NCI-H1092 treated with DMSO at 0.1 percent for 48 hours (cell line): ENCODE measurements around the gene OLA1.

Source experiments
- DNase-seq: peaks from one replicate; lab custom pipeline; 2025; lab: John Stamatoyannopoulos, UW

OLA1 gene

DNA sequence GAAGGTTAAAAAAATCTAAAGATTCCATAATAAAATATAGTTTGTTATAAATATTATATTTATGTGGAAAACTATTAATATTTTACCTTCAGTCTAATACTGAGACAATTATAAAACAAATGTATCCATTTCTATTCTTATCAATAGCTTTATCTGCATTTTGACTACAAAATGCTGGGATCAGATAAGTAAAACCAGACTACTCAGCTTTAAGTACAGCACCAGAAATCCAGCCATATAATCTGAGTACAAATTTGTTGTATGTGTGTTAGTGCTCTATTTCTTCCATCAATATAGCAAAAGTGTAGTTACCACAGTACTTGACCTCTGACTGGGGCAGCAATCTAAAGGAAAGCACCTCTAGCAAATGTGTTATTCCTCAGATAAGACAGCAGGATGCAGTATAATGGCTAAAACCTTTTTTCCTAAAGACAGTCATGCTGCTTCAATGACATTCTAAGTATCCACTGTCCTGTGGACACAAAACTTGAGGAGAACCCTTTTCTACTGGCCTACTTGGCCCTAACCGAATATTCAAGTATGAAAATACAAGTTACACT, 68.1 kb downstream of the OLA1 start:
- DNase-seq: no peak

DNA sequence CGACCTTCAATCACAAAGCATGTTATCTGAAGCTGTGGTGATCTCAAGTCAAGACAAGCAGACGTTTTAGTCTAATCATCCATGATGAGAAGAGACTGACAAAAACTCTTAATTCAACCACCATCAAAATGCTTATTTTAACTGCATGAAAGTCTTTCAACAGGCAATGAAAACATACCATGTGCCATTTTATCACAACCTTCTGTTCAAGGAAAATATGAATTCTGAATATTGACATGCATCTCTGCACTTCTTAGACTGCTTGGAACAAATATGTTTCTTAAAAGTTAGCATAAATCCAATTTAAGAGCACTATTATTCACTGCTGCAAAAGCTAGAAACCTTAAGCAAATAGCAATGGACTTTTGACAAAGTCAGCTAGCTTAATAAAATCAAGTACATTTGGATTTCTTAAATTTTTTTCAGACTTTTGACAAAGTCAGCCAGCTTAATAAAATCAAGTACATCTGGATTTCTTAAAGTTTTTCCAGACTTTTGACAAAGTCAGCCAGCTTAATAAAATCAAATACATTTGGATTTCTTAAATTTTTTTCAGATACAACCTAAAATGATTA, 70.9 kb downstream of the OLA1 start:
- DNase-seq: no peak

DNA sequence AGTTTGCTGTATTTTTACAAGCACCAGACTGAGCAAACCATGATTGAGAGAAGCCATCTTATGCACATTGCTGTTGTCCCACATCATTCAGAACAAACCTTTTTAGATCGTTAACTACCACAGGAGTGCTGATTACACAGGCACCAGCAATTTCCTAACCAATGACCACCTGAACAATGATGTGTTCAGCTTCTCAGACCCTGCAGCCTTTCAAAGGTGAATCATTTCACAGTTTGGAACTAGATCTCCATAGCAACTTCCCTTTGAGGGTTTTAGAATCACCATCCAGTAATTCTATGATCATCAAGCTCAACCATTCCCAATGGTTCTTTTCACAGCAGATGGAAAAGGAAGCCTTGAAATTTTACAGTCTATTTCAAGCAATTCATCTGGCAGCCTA, 71.4 kb downstream of the OLA1 start:
- DNase-seq: peak; percentile 19

DNA sequence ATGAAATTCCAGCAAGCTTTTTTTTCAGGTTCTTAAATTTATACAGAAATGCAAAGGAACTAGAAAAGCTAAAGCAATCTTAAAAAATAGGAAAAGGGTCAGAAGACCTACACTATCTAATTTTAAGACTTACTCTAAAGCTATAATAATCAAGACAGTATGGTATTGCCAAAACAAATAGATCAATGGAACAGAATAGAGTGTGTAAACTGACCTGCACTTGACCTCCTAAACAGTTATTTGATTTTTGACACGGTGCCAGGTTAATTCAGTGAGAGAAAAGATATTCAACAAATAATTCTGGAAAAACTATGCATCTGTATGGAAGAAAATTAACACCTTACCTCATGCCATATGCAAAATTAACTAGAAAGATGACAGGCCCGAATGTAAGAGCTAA, 73.6 kb downstream of the OLA1 start:
- DNase-seq: peak; percentile 12

DNA sequence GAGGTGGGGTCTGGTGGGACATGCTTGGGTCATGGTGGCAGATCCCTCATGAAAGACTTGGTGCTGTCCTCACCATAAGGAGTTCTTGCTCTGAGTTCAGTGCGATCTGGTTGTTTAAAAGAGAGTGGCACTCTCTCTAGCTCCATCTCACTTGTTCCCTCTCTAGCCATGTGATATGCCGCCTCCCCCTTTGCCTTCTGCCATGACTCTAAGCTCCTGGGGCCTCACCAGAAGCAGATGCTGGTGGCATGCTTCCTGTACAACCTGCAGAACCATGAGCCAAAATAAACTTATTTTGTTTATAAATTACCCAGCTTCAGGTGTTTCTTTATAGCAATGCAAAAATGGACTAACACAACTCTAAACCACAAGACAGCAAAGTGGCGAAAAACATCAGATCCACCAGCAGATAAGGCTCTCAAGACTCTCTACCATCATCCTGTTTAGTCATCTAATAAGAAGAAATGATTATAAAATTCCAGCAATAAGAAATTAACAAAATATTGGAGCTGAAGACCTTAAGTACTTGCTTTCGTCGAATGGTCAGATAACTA, 75.5 kb downstream of the OLA1 start:
- DNase-seq: no peak

DNA sequence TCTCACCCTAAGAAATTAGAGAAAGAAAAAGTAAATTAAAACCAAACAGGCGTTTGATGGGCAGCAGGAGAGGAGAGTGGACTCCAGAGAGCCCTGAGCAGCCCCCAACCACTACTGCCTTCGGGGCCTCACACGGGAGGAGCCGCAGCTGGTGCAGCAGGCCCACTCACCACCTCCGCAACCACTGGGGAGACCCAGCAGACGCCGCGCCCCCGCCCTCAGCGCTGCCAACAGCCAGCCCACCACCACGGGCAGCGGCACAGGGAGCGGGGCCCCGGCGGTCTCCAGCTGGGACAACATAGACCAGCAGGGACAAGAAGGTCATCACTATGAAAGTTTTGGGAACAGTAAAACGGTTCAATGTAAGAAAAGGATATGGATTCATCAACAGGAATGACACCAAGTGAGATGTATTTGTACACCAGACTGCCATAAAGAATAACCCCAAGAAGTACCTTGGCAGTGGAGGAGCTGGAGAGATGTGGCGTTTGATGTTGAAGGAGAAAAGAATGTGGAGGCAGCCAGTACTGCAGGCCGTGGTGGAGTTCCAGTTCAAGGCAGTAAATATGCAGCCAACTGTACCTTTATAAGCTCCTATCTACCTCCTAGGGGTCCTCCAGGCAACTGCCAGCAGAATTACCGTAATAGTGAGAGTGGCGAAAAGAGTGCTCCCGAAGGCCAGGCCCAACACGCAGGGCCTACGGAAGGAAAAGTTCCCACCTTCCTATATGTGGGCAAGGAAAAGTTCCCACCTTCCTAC, 76.5 kb downstream of the OLA1 start:
- DNase-seq: no peak

DNA sequence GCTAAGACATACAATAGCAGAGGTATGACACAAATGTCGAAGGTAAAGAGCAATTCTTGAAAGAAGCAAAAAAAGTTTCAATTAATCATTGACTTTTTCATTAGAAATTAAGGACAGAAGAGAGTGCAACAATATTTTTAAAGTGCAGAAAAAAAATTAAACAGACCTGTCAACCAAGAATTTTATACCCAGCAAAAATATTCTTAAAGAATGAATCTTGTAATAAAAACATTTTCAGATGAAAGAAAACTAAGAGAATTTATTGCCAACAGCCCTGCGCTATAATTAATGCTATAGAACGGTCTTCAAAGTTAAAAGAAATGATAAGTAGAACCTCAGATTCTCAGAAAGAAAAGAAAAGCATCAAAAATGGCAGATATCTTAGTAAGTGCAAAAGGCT, 79.0 kb downstream of the OLA1 start:
- no peak for DNase-seq

DNA sequence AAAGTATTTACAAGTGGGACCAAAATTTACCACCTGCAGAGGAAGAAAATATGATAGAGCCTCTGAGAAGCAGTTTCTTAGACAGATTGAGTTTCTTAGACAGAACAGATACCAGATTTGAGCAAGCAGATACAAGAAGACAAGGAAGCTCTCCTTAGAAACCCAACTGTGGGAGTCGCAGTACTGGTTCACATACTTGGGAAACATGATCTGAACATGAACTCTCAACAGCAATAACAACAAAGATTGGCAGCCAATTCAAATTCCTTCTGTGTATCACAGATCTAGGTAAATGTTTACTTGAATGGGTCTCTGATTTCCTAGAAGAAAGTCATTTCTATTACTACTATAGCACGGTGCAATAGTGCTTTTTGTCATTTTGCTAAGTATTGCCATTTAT, 82.1 kb downstream of the OLA1 start:
- no peak for DNase-seq

DNA sequence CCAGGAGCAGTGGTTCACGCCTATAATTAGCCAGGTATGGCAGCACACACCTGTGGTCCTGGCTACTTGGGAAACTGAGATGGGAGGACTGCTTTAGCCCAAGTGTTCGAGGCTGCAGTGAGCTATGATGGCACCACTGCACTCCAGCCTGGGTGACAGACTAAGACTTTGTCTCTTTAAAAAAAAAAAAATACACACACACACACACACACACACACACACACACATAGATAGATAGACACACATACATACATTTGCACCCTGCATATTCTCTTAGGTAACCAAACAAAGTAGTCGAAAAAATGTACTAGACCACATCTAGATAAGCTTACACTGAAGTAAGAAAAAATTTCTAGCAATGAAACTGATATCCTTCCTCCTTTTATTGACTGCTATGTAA, 86.8 kb downstream of the OLA1 start:
- no peak for DNase-seq

DNA sequence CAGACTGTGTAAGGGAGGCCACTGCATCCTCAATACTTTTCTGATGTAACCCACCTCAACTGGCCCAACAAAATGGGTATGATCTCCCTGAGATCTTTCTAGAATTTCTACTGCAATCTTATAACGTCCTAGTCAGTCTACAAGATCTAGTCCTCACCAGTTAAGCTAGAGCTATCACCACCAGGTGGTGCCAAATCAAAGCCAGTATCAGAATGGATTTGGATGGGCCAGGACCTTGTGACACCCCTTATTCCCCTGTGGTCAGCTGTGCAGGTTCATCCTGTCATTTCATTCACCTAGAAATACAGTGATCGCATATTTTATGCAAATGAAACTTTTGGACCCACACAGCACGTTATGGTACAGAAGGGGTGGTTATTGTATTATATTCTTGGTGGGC, 90.3 kb downstream of the OLA1 start:
- DNase-seq: peak; percentile 8

DNA sequence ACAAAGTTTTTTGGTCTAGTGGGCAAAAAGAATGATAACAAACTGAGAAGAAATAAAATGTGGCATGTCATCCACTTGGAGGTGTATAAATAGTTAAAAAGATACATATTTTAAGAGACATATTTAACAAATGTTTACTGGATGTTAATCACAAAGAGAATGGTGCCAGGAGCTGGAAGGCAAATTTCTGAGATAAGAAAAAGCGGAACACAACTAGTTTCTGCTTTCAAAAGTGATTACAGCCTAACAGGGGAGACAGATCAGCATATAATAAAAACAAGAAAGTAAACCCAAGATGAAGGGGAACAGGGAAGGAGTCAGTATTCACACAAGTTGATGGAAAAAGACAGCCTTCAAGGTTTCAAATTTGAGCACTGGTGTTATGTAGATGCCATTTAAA, 91.3 kb downstream of the OLA1 start:
- DNase-seq: no peak

DNA sequence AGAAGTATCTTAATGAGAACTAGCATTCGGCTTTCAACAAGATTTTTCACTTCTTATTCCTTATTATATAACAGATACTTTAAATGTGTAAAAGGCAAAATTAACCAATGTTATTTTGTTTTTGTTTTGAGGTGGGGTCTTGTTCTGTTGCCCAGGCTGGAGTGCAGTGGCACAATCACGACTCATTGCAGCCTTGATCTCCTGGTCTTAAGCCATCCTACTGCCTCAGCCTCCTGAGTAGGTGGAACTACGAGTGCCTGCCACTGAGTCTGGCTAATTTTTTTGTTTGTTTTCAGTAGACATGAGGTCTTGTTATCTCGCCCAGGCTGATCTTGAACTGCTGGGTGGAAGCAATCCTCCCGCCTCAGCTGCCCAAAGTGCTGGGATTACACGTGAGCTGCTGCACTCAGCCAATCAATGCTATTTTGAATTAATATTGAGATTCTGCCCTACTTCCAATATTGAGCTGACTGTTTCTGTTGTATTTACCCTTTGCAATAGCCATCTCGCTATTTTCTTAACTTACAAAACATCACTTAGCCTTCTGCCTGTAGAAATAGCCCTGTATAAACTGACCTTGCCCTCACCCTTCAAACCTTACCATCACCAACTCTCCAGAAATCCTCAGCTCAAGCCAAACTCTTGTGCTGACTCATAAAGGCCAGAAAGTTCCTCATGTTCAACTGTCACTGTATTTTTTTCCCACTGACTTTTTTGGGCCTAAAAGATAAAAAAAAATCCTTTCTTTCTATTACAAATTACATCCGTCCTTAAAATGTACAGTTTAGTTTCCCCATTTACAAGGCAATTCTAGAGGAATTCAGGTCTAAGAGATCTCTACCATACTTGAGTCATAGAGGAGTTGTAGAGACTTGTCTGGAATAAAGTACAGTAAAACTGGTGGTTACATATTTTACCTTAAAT, 94.3 kb downstream of the OLA1 start:
- DNase-seq: no peak

DNA sequence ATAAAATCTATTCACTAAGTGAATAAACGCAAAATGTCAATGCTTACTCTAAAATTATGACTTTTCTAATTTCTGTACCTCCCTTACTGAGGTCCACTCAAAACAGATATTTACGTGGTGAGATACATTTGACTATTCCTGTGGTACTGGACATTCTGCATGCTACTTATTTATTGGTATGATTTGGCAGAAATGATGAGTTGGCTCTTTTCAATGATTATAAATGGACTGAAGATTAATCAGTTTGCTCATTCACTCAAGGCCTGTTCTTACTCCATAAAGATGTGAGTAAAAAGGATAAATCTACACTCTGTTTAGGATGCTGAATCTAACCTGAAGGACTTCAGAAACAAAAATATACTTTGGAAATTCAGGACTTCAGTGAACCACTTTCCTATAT, 98.8 kb downstream of the OLA1 start:
- DNase-seq: no peak

DNA sequence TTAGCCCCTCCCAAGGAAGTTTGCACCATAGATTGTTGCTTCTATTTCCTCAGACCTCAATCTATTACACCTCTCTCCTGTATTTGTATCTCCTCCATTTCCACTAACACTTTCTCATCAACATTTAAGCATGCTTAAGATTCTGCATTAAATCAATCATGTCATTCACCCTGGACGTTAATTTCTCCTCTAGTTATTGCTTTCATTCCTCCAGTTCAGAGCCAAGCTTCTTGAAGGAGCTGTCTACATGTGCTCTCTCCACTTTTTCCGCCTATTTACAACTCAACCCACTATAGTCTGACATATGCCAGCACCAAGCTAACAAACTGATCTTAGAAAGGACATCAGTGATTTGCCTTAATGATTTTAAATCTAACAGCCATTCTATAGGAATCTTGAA, 99.5 kb downstream of the OLA1 start:
- no peak for DNase-seq

DNA sequence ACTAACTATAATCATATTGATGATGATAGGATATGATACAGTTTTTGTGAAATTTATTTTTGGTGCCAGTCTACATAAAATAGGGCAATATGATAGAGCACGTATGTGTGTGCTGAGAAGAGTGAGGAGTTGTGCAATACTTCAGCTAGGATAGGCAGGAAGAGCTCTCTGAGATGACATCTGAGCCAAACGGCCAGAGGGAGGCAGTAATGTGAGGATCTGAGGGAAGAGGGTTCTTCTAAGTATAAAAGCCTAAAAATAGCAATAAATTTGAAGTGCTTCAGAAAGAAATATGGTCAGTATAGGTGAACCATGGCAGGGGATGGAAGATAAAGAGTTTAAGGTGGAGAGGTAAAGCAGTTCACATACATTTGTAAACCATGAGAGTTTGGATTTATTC, 102.5 kb downstream of the OLA1 start:
- DNase-seq: no peak

DNA sequence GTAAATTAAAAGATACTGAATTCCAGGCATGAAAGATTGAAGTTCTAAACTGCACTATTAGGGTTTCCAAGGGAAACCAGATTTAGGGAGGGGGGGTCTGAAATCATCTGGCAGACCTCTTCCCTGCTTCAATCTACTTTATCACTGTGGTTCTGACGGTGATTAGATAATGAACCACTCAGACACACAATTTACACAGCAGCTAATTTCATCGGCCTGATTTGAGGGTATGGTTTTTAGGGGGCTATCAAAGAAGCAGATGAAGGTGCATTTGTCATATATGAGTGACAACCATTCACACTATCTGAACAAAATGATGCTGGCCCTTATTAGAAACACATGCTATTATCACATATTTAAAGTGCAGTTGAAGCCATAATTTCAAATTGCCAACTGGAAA, 106.0 kb downstream of the OLA1 start:
- DNase-seq: no peak

DNA sequence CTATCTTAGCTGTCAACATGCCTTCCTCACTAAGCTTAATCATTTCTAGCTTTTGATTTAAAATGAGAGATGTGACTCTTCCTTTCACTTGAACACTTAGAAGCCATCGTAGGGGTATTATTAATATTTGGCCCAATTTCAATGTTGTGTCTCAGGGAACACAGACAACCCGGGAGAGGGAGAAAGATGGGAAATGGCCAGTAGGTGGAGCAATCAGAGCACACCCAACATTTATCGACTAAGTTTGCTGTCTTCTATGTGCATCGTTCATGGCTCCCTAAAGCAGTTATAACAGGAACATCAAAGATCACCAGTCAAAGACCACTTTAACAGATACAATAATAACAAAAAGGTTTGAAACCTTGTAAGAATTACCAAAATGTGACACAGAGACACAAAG, 110.2 kb downstream of the OLA1 start:
- no peak for DNase-seq

DNA sequence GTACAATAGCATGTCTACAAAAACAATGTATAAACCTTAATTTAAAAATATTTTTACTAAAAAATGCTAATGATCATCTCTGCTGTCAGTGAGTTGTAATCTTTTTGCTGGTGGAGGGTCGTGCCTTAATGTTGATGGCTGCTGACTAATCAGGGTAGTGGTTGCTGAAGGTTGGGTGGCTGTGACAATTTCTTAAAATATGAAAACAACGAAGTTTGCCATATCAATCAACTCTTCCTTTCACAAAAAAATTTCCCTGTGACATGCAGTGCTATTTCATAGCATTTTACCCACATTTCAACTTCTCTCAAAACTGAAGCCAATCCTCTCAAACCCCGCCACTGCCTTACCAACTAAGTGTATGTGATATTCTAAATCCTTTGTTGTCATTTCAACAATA, 112.4 kb downstream of the OLA1 start:
- no peak for DNase-seq

DNA sequence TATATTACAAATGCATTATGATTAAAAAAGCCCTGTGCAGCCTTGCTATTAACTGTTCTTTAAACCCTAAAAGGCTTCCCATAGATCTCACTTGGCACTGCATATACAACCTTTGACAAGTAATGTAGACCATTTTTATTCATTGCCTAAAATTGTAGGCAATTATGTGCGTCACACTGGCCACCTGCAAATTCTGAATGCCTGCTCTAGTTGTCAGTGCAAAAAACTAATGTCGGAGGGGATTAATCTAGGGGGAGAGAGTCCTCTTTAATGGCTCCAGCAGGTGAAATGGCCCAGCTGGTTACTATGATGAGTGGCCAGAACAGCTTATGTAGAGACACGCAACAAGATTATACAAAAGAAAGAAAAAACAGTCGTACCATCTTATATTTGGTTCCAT, 123.2 kb downstream of the OLA1 start:
- DNase-seq: peak; percentile 54

DNA sequence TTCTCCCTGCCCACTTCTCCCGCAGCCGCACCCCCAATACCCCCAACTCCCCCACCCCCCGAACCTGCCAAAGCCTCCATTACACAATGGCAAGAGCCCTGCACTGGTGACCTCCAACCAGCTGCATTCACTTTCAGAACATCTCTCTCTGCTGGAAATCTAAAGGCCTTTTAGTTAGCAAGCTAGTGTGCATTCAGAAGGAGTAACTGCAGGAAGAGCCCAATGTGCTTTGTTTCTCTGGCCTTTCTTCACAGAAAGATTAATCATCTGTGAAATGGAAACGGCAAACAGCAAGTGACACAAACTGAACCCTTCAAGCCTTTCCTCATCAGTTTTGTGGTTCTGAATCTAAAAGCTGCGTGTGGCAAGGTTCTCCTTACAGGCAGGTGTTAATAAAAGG, 124.2 kb downstream of the OLA1 start:
- DNase-seq: peak; percentile 28

DNA sequence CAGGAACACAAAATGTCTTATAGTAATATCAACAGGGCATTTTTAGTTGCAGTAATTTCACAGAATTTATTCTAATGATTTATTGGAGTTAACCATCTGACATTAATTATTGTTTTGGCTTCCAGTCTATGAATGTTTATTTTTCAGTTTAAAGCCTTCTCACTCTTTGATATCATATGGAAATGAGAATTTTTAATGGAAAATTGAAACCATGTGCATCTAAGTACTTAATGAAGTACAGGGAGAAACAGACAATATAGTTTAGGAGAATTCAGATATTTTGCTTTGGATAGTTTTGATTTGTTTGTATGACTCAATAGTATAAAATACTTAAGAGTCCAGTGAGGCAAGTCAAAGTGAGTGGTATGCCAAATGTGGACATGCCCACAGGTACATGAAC, 126.1 kb downstream of the OLA1 start:
- DNase-seq: no peak

DNA sequence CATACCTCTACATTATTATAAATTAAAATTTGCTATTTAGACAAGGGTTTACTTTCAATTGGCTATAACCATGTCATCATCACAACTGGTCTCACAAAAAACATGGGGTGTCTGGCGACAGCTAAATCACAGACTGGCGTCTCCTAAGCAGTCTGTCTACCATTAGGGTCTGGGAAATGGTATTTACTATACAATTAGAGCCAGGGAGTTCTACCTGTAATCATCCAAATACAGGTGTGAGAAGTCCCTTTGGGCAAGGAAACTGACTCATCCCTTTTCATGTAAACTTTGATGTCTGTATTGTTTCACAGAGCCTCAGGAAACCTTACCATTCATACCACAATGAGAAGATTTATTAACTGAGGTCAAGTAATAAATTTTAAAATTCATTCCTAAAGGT, 126.7 kb downstream of the OLA1 start:
- DNase-seq: no peak

DNA sequence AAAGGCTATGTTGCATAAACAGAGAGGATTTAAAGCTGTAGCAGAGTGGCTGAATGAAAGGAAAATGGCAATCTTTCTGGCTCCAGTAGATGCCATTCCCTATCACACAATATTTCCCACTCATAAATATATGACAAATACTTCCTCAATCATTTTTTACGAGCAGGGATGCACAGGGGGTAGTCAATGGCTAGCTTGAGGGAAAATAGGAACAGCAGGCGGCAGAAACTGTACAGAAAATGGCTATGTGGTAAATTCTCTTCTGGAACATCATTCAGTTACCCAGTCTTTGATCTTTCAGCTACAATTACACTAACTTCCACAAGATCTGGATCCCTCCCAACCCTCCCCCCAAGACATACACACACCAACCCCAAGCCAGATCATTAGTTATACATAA, 127.2 kb downstream of the OLA1 start:
- no peak for DNase-seq
